Thyroid gland (tissue), 4 donors: Measurements from ENCODE around the gene TAB3. TPM values are rescaled to one million over a fixed set of nuclear protein-coding genes. Genes with fewer than 3 reads are reported as not detected.

ENCODE experiments used
- DNase-seq, 2 donors: peaks; one replicate each; pipeline ENCODE4 v3.0.0-alpha.2; 2019
- H3K27ac ChIP-seq, 3 donors: fragments of 200-600 bp; sonication (generic); 1 replicate in 2 of 3; 2 replicates in 1 of 3; pipeline ENCODE4 v1.5.1; 2016 to 2019; ENCODE audit warnings: mild to moderate bottlenecking in 1 of 3, moderate library complexity in 1 of 3
- H3K27me3 ChIP-seq: fragments of 200-600 bp; sonication (generic); one replicate; pipeline ENCODE4 v1.5.1; 2019
- H3K36me3 ChIP-seq, 2 donors: fragments of 200-600 bp; sonication (generic); one replicate each; pipeline ENCODE4 v1.5.1; 2016 to 2019
- H3K4me1 ChIP-seq, 2 donors: fragments of 200-600 bp; sonication (generic); one replicate each; pipeline ENCODE4 v1.5.1; 2017 to 2019
- H3K4me3 ChIP-seq, 3 donors: fragments of 200-600 bp; sonication (generic); replicated peaks in 1 of 3; 1 replicate in 2 of 3; 2 replicates in 1 of 3; pipeline ENCODE4 v1.5.1; 2016; ENCODE audit warnings: mild to moderate bottlenecking in 1 of 3
- H3K9me3 ChIP-seq: fragments of 200-600 bp; sonication (generic); one replicate; pipeline ENCODE4 v1.5.1; 2017
- POLR2A ChIP-seq, 2 donors: fragments of 450-650 bp; IDR thresholded peaks; one replicate each; pipeline ENCODE4 v1.6.1; 2017; ENCODE audit warnings: antibody characterized with exemption in 2 of 2, mild to moderate bottlenecking in 2 of 2, moderate library complexity in 1 of 2
- WGBS, 2 donors: methylation state at CpG; one replicate each; pipeline ENCODE4 v1.1.5; 2017; 5-methylcytosine and 5-hydroxymethylcytosine counted together
- intact Hi-C: fragments of 100-400 bp; cut with DNase I; formaldehyde crosslinking; loops from one replicate; pipeline ENCODE4 v1.15.1; 2023
- total RNA-seq, 4 donors: library from RNA; depleted of rRNA; stranded (reverse); fragments of >200 nt; gene quantifications; one replicate each; pipeline ENCODE4 v1.2.3, GENCODE V29; 2016
- TF ChIP-seq, protein P1 (sequence below), 6 experiments: fragments of 200-600 bp in 3 of 6; fragments of 450-650 bp in 3 of 6; sonication (generic) in 3 of 6; IDR thresholded peaks; one replicate each; pipeline ENCODE4 v1.5.1; 2016 to 2019; ENCODE audit warnings: antibody characterized with exemption in 6 of 6, mild to moderate bottlenecking in 2 of 6, inconsistent platforms in 1 of 6, moderate library complexity in 1 of 6

TAB3 gene
- total RNA-seq, 4 donors from 2014 or later, result 38.8 to 59.9 (median 46.6) TPM

DNA sequence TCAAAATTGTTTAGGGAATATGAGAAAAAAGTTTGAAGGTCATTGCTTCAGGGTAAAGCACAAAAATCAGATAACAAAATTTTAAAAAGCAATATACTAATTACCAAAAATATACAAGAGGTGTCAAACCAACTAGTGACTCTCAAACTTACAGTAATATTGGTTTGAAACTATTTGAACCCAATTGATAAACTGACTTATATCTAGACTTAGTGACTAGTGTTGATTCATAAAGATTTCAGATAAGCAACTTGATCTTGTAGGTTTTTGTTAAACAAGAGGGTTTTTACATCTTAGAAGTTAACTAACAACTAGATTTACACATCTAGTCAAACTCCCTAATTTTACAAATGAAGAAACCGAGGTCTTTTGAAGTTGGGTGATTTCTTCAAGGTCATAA lies 7.7 kb downstream of the TAB3 start:
- Histone ChIP-seq H3K9me3 (no peaks in the 10 kb centered on the region), H3K27ac (no peak overlapping the region), H3K4me1 (no peaks in the 10 kb centered on the region), H3K4me3 (no peak overlapping the region), H3K27me3 (no peaks in the 10 kb centered on the region), H3K36me3 (no peaks in the 10 kb centered on the region)
- intact Hi-C loops, result no loop called here
- WGBS, 2 donors, result 95 to 100% methylated on average over 1 of the region's 1 CpG
- TF ChIP-seq, protein P1, sequence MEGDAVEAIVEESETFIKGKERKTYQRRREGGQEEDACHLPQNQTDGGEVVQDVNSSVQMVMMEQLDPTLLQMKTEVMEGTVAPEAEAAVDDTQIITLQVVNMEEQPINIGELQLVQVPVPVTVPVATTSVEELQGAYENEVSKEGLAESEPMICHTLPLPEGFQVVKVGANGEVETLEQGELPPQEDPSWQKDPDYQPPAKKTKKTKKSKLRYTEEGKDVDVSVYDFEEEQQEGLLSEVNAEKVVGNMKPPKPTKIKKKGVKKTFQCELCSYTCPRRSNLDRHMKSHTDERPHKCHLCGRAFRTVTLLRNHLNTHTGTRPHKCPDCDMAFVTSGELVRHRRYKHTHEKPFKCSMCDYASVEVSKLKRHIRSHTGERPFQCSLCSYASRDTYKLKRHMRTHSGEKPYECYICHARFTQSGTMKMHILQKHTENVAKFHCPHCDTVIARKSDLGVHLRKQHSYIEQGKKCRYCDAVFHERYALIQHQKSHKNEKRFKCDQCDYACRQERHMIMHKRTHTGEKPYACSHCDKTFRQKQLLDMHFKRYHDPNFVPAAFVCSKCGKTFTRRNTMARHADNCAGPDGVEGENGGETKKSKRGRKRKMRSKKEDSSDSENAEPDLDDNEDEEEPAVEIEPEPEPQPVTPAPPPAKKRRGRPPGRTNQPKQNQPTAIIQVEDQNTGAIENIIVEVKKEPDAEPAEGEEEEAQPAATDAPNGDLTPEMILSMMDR (IDR thresholded peaks at IDR 0.05), result no peak
- no peak for TF ChIP-seq POLR2A (IDR thresholded peaks at IDR 0.05)
- no peak for DNase-seq

DNA sequence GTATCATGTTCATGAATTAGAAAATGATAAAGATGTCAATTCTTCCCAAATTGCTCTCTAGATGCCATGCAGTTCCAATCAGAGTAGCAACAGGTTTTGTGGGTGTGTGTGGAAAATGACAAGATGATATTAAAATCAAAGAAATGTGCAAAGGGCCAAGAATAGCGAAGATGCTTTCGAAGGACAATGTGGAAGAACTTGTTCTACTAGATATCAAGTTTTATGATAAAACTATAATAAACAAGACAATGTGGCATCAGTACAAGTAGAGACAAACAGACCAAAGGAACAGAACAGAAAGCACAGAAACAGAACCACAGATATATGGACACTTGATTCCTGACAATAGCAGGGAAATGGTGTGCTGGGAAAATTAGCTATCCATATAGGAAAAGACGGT lies 9.0 kb downstream of the TAB3 start:
- Histone ChIP-seq H3K36me3 (no peaks in the 10 kb centered on the region), H3K4me1 (no peaks in the 10 kb centered on the region), H3K27ac (no peak overlapping the region), H3K4me3 (no peak overlapping the region), H3K9me3 (no peaks in the 10 kb centered on the region), H3K27me3 (no peaks in the 10 kb centered on the region)
- WGBS, 2 donors, result 96 to 100% methylated on average over 3 of the region's 3 CpGs
- no peak for TF ChIP-seq POLR2A (IDR thresholded peaks at IDR 0.05)
- TF ChIP-seq, protein P1 (IDR thresholded peaks at IDR 0.05), result no peak
- intact Hi-C loops, result no loop called here
- DNase-seq, result no peak

GRCh38 chrX:30876367-30876766 lies 12.7 kb downstream of the TAB3 start:
- H3K27me3 ChIP-seq, result no peaks in the 10 kb centered on the region
- TF ChIP-seq, protein P1 (IDR thresholded peaks at IDR 0.05), result no peak
- TF ChIP-seq POLR2A (IDR thresholded peaks at IDR 0.05), result no peak
- intact Hi-C loops, result no loop called here
- H3K4me3 ChIP-seq, result no peak overlapping the region
- H3K27ac ChIP-seq, result no peak overlapping the region
- H3K36me3 ChIP-seq, result no peaks in the 10 kb centered on the region
- peak; percentile 12 to 31 for DNase-seq
- no peaks in the 10 kb centered on the region for H3K9me3 ChIP-seq
- H3K4me1 ChIP-seq, result no peaks in the 10 kb centered on the region
- 79 to 95% methylated on average over 6 of the region's 6 CpGs for WGBS, 2 donors

GRCh38 chrX:30875957-30876356 lies 13.1 kb downstream of the TAB3 start:
- no peak overlapping the region for H3K4me3 ChIP-seq
- no peaks in the 10 kb centered on the region for H3K9me3 ChIP-seq
- H3K4me1 ChIP-seq, result no peaks in the 10 kb centered on the region
- WGBS, 2 donors, result 86 to 98% methylated on average over 3 of the region's 3 CpGs
- intact Hi-C loops, result no loop called here
- no peak for TF ChIP-seq POLR2A (IDR thresholded peaks at IDR 0.05)
- TF ChIP-seq, protein P1 (IDR thresholded peaks at IDR 0.05), result no peak
- H3K27ac ChIP-seq, result no peak overlapping the region
- no peaks in the 10 kb centered on the region for H3K27me3 ChIP-seq
- H3K36me3 ChIP-seq, result no peaks in the 10 kb centered on the region
- no peak for DNase-seq

DNA sequence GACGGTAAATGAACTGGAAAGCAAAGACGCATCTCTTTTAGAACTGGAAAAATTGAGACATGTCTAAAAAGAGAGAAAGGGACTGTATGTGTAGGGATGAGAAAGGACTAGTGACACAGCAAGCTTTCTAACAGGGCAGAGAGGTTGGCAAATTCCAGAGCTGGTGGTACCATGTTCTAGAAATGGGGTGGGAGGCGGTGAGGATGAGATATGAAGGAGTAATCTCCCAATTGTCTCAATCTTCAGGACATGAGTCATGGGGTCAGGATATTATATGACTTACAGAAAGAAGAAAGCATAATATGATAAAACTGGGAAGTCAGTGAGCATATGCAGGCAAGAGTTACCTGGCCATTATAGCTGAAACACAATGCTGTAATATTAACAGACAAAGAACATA lies 14.2 kb downstream of the TAB3 start:
- intact Hi-C loops, result no loop called here
- no peak for DNase-seq
- 89 to 93% methylated on average over 3 of the region's 3 CpGs for WGBS, 2 donors
- Histone ChIP-seq H3K36me3 (no peaks in the 10 kb centered on the region), H3K4me3 (no peak overlapping the region), H3K27ac (no peak overlapping the region), H3K27me3 (no peaks in the 10 kb centered on the region), H3K4me1 (no peaks in the 10 kb centered on the region), H3K9me3 (no peaks in the 10 kb centered on the region)
- TF ChIP-seq POLR2A (IDR thresholded peaks at IDR 0.05), result no peak
- TF ChIP-seq, protein P1 (IDR thresholded peaks at IDR 0.05), result no peak
